NCI-H345 (cell line): Measurements from ENCODE around the gene DACT2.

ENCODE experiments used
- DNase-seq: peaks from one replicate; lab custom pipeline; 2025; lab: John Stamatoyannopoulos, UW

DACT2 gene

DNA sequence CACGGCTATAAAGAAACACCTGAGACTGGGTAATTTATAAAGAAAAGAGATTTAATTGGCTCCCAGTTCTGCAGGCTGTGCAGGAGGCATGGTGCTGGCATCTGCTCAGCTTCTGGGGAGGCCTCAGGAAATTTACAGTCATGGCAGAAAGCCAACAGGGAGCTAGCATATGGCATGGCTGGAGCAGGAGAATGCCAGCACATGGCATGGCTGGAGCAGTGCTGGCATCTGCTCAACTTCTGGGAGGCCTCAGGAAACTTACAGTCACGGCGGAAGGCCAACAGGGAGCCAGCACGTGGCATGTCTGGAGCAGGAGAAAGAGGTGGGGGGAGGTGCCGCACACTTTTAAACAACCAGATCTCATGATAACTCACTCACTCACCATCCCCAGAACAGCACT is 32.5 kb upstream of the DACT2 start:
- no peak for DNase-seq

DNA sequence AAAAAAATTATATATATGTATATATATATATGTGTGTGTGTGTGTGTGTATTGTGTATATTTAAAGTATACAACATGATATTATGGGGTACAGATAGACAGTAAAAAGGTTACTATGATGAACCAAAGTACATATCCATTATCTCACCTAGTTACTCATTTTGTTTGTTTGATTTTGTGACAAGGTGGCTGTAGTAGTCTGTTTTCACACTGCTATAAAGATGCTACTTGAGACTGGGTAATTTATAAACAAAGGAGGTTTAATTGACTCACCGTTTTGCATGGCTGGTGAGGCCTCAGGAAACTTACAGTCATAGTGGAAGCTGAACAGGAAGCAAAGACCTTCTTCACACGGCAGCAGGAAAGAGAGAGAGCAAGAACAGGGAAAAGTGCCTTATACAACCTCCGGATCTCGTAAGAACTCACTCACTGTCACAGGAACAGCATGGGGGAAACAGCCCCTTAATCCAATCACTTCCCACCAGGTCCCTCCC is 30.2 kb upstream of the DACT2 start:
- DNase-seq: no peak

DNA sequence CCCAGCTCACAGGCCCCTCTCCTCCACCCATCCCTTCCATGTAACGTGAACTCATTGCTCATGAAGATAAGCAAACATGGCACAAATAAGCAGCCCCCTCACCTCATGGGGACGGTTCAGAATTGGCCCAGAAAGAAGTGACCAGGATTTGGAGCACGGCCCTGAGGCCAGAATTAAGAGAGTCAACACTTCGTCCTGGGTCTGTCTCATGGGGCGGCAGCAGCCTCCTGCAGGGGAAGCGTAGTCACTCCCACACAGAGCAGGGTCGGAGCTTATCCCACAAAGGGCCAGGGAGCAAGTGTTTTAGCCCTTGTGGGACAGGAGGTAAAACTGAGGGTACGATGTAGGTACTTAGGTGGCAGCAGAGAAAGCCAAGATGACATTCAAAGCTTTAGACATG is 28.6 kb upstream of the DACT2 start:
- no peak for DNase-seq

DNA sequence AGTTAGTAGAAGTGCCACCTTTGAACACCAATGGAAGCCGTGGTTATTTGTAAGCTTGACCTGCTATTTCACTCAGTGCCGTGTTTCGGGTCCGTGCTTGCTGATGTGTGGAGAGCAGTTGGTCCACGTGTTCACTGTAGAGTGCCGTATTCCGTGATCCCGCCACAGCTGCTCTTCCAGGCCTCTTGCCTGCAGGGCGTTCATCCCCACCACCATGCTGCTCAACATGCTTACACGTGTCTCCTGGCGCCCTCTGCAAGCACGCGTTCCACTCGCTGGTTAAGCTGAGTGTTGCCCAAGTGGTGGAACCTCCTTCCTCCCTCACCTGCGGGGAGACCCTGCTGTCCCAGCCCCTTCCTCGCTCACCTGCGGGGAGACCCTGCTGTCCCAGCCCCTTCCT is 28.0 kb upstream of the DACT2 start:
- DNase-seq: no peak

DNA sequence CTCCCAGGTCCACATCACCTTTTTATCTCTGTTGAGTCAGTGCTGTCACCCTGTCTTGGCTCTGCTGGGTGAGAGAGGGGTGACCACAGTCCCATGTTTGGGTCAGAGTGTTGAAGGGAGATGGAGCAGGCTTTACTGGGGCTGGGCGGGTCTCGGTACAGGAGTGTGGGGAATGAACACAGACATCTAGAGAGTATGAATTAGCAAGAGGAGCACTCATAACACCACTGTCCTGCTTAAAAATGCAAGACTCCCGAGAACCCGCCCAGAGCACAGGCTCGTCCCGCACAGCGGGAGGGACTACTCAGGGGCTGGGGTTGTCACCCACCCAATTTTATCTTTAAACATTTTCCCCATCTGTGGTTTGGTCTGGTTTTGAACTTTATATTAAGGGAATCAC is 27.5 kb upstream of the DACT2 start:
- DNase-seq: no peak

DNA sequence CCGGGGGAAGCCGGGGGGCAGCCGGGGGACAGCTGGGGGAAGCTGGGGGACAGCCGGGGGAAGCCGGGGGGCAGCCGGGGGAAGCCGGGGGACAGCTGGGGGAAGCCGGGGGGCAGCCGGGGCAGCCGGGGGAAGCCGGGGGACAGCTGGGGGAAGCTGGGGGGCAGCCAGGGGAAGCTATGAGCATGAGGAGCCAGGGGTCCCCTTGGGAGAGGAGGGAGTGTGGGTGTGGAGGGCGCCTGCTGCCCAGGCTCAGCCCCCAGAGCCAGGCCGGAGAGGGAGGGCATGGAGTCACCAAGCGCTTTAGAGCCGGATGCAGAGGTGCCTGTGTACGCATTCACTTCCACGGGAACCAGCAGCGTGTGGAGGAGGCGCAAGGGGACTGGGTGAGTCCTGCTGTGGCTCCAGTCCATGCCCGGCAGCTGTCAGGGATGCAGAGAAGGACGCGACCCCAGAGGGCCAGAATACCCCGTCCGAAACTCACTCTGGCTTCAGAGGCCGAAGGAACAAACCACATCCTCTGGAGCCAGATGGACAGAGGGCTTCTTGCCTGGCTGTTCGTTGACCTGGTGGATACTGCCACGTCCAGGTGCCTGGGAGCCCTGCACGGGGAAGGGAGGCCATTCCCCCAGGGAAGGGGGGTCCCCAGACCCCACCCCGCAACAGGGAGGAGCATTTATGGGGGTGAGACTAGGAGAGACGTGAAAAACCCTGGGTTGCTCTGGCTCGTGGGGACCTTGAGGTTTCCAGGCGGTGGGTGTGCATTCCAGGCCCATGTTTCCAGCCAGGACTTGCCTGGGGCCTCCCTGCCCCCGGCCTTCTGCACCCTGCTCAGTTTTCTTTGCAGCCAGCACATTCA is 26.5 kb upstream of the DACT2 start:
- no peak for DNase-seq

DNA sequence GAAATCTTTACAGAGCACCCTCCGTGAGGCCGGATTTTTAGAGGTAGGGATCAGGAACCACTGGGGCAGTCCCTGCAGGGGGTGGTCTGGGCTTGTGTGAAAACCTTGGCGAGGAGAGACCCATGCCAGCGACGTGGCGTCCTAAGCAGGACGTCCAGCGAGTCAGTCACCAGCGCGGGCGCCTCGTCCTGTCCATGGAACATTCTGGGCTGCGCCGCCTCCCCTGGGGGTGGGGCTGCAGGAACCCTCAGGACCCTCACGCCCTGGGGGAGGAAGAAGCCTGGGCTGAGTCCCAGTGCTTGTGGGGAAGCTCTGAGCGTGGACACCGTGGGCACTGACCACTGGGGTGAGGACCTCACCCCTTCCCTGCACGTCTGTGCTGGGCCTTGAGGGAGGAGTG is 25.7 kb upstream of the DACT2 start:
- DNase-seq: no peak

DNA sequence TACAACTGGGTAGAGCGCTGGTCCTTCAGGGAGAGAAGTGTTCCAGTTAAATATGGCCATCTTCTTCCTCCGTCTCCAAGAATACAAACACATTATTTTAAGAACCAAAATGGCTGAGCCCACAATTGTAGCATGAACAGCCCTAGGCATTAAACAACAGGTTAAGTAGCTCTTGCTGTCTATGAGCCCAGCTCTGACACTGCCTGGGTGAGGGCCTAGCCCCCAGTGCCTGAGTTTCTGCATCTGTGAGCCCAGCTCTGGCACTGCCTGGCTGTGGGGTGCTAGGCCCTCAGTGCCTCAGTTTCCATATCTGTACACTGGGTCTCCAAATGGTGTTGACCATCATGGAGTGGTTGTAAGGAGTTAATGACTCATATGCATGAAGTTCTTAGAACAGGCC is 24.8 kb upstream of the DACT2 start:
- DNase-seq: no peak

DNA sequence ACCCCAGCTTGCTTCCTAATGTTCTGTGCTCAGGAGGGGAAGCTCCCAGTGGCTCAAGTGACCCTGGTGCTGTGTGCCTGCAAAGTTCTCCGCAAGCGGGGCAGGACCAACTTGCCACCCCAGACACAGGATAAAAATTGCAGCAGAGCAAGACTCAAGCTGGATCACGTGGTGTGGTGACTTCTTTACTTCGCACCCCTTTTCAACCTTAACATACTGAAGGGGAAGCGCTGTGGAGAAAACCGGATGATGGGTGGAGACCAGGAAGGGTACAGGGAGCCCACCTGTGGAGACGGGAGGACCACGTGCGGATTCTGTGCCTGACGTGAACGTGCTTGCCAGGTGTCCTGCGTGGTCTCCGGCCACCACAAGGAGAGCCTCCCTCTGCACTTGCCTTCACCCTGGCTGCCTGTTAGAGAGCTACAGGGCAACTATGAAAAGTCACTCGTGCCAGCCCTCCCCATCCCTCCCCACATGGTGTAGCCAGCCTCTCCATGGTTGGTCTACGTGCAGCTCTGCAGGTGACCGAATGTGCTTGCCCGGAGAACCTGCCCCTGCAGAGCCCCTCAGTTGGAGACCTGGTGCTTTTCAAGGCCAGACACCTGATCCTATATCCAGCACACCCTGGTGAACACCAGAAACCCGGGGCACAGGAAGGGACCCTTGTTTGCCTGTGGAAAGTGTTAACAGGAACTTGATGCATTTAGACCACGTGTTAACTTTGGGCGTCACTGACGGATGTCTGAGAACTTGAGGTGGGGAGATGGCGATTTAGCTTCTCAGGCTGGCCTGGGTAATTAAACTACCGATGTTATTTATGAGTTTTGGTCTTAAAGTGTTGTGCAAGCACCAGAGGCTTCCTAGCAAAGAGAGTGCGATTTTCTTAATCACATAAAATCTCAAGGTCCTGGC is 23.9 kb upstream of the DACT2 start:
- peak; percentile 76 for DNase-seq

DNA sequence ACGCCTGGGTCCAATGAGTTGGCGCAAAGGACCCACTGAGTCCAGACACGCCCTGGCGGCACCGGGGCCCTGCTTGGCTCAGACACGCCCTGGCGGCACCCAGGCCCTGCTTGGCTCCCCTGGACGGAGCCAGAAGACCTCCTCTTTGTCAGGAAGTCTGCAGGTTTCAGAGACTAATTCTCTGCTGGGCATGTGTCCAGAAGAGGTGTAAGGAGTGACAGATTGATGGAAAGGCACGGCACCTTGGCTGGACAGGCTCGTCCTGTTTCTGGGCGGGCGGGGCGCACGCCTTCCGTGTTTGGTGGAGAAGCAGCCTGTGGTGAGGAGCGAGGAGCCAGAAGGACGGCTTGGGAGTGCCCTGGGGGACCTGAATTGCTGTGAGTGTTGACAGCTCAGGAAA is 23.1 kb upstream of the DACT2 start:
- DNase-seq: no peak

DNA sequence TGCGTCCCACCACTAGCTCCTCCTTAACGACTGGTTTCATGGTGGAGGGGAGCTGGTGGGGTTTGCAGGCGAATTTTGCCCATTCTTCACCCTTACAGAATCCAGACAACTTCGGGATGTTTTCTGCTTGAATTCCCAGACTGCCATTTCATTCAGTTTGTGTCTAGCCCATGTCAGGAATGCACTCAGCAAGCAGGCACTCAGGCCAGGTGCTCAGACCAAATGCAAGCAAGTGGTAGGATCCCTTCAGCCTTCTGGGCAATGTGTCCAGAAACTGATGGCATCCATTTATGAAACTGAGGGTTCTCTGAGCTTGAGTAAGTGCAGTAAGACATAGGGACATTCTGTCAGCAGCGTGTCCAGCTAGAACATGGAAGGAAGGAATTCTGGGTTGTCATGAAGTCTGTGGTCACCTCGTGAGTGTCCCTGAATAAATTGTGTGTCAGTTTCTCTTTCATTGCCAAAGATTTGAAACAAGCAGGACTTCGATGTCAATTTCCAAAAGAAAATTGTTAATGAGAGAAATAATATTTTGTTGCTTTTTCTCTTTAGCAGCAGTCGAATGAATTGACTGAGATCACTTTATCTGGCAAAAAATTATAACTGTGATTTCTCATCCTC is 21.8 kb upstream of the DACT2 start:
- no peak for DNase-seq

DNA sequence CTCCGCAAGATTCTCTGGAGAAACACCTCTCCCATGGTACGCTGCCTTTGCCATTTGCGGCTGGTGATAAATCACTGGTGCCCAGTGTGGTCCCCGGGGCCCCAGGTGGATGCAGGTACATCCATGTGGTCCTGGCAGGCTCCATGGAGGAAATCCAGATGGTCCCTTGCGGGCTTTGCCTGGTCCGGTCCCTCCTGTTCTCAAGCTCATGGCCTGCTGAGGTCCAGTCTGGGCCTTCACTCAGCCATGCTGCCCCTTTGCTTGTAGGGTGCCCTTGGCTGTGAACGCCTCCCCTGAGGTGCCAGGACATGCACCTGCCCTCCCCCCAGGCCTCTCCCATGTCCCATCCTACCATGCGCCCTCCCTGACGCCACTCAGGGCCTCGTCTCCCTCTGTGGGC is 21.2 kb upstream of the DACT2 start:
- DNase-seq: no peak

DNA sequence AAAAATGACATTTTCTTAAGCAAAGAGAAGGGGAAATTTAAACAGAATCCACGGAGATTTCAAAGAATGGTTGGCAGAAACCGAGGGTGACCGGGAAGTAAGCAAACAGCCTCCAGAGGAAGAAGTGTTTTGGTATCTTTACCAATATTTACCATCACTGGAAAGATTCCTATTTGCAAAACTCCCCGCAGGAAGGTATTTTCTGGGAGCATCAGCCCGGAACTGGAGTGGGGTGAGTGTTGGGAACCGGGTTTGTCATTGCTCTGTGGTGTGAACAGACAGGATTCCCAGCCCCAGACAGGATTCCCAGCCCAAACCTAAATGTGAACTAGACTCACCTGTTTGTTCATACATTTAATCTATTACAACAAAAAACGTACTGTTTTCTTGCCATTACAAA is 19.2 kb upstream of the DACT2 start:
- DNase-seq: no peak

DNA sequence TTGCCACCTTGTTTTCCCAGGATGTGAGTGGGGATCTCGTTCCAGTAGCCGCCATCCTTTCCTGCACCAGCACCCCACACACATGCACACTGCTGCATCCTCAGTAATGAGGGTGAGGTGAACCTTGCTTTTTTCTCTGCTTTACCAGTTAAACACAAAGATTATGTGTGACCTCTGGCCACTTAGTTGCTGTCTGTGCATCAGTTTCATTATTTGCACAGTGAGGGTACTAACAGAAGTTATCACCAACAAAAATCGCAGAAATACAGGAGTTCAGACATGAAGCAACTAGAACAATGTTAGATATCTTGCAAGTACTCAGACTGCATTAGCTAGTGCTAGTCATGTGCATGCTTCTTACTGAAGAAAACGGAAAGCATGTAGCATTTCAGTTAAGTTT is 17.4 kb upstream of the DACT2 start:
- no peak for DNase-seq

DNA sequence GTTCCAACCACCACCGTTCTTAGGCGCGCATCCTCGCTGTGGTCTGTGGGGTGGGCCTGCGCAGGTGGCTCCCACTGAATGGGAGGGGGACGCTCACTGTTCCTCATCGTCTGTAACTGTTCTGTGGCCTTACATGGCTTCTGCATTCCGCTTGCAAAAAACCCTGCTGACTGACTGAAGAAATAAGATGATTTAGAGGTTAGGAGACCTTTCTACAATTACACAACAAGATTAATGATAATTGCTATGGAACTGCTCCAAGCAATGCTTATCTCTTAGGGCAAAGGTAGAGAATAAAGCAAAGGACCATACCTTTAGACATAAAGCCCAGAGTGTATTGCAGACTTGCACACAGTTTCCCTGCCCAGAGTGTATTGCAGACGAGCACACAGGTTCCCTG is 14.4 kb upstream of the DACT2 start:
- no peak for DNase-seq

DNA sequence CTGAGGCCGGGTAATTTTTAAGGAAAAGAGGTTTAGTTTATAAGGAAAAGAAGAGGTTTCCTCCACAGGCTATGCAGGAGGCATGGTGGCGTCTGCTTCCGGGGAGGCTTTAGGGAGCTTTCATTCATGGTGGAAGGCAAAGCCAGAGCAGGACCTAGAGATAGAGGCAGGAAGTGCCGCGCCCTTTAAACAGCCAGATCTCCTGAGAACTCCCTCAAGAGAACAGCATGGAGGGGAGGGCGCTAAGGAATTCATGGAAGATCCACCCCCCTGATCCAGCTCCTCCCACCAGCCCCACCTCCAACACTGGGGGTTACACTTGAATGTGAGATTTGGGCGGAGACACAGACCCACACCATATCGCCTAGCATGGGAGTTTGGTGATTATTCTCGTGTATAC is 13.9 kb upstream of the DACT2 start:
- no peak for DNase-seq

DNA sequence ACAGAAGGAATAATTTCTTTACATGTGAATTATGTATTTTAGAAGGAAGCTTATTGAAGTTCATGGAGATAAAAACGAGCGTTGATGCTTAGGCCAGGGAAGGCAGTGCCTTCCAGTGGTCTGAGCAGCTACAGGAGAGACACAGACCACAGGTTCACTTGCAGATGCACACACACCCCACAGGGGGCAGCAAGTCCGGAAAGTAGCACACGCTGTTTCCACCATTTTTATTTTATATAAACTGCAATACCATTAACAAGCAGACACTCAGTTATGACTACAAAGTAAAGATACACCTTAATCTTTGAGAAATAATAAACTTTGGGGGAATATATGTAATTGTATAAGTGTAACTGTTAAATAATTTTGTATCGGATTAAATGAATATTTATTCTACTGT is 13.5 kb upstream of the DACT2 start:
- no peak for DNase-seq

DNA sequence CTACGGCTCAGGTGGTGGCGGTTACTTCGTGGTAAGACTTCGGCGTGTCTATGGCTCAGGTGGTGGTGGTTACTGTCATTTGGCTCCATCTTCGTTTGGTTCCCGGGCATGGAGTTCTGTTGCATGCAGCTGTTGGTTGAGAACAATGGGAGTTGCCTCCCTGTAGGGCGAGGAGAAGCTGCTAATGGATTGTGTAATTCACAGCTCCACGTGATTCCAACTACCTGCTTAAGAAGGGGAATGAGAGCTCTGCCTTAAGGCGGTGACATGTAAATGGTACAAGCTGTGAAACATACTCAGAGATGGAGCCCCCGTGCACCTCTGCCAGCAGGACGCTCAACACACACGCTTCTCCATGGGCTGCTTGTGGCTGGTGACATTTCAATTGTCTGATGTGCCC is 12.4 kb upstream of the DACT2 start:
- peak; percentile 86 for DNase-seq

DNA sequence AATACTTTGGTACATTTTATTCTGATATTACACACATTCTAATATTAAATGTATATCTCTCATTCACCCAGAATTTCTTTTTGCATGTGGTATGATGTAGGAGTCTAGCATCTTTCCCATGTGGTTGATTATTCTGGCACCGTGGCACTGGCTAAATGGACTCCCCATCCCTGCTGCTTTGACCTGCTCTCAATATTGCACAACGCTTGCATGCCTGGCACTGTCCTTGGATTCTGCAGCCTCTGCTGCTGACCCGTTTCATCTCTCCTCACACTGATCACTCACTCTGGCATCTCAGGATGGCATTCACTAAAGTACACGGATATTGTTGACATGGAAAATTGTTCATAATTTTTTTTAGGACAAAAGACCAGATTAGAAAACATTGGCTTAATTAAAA is 11.5 kb upstream of the DACT2 start:
- DNase-seq: no peak

DNA sequence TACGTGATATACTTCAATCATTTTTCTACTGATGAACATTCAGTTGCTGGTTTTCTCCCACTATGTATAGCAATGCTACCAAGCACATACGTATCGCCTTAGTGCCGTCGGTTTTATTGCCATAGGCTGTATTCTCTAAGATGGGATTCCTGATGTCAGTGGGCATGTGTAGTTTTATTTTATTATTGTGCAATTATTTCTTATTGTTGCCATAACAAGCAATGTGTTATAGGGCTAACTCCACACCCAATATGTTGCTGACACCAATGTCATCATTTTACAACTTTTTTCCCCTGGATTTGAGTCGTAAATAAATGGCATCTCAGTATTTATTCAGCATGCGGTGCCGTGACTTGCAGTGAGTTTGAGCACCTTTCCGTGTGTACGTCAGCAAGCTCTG is 10.8 kb upstream of the DACT2 start:
- no peak for DNase-seq

DNA sequence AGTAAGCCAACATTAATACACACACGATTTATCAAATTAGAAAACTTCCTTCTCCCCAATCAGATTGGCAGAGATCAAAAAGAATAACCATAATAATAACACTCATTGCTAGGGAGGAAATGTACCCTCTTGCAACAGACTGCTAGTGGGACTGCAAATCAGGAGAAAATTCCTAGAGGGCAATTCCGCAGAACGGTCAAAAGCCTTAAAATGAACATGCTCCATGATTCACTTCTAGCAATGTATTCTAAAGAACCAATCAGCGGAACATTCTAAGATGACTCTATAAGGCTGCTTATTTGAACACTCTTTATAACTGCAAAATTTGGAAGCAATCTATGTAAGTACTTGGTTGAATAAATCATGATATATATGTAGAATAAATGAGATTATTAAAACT is 8.5 kb upstream of the DACT2 start:
- no peak for DNase-seq
